SK-N-SH (cell line): Measurements from ENCODE around the gene ADIPOR2.

Source experiments
- CTCF ChIP-seq: fragments of 200-600 bp; sonication (generic); IDR thresholded peaks from 2 replicates; pipeline ENCODE4 v1.6.1; 2017; ENCODE audit warnings: antibody characterized with exemption, mild to moderate bottlenecking, moderate library complexity
- JUND ChIP-seq: IDR thresholded peaks from 2 replicates; pipeline ENCODE4 v1.4.0; 2012
- MEF2A ChIP-seq: IDR thresholded peaks from 2 replicates; pipeline ENCODE4 v1.4.0; 2012; ENCODE audit warnings: low read depth, borderline replicate concordance
- NRF1 ChIP-seq: IDR thresholded peaks from 2 replicates; pipeline ENCODE4 v1.6.1; 2012; ENCODE audit warnings: low read depth, mild to moderate bottlenecking, low read length
- POLR2AphosphoS5 ChIP-seq: IDR thresholded peaks from 2 replicates; pipeline ENCODE4 v1.6.1; 2012; ENCODE audit warnings: low read depth, low read length
- RAD21 ChIP-seq: IDR thresholded peaks from 2 replicates; pipeline ENCODE4 v1.6.1; 2012; ENCODE audit warnings: mild to moderate bottlenecking, low read length
- REST ChIP-seq: IDR thresholded peaks from 2 replicates; pipeline ENCODE4 v1.6.1; 2012; ENCODE audit warnings: mild to moderate bottlenecking, low read depth, low read length, moderate library complexity
- USF2 ChIP-seq: fragments of 150-350 bp; IDR thresholded peaks from 2 replicates; pipeline ENCODE4 v1.6.1; 2017; ENCODE audit warnings: antibody characterized with exemption, low read length, low read depth, borderline replicate concordance

- TF ChIP-seq REST, result no peak
- no peak for TF ChIP-seq NRF1
- no peak for TF ChIP-seq MEF2A
- TF ChIP-seq USF2, result no peak
- TF ChIP-seq RAD21, result no peak
- no peak for TF ChIP-seq JUND
- no peak for TF ChIP-seq POLR2AphosphoS5
- no peak for TF ChIP-seq CTCF
These were observed 5.2 kb downstream of the ADIPOR2 start for GRCh38 chr12:1695886-1696670.
